ENCODE data around the gene DND1.
"Not testable (repeated sequence)": the region's sequence is repeated elsewhere in the genome, so short reads cannot be mapped to it uniquely, and the experiment has no call there.

DND1 gene

DNA sequence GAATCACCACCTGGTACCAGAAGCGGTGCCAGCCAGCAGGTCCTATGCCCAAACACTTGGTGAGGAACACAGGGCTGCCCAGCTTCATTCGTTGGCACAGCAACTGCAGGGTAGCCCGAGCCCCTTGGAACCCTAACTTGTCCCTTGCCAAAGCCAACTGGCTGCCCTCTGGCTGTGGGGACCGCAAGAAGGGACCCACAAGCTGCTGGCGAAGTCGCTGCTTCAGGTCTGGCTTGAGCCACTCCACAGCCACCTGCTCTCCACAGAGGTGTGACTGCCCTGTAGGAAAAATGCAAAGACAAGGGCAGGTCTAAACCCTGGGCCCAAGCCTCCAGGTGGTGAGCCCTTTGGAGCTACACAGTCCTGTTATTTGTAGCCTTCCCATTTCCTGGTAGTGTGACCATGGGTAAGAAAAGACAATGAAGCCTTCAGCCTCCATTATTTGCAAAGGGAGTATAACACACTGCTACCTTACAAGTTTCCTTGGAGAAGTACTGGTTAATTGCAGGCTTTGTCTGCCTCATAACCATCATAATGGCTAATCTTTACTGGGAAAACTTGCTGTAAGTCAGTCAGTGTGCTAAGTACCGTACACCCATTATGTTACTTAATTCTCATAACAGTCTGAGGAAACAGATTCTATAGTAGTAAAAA lies 1.8 kb downstream of the DND1 start:
- DNase-seq: no peak

DNA sequence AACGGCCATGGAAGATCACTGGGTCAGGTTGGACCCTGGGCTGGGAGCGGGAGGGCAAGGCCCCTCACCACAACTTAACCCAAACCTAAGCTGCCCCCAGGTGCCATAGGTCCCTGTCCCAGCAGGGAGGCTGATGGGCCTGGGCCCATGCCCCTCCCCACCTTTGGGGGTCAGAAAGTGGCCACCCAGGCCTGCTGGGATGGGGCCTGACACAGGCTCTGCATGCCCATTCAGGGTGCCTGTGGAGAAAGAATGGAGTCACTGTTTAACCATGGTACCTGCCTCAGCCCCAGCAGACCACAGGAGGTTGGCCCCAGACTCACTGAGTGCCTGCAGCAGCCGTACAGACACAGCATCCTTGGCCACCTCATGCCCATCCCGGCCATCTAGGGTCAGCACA lies 2.3 kb downstream of the DND1 start:
- DNase-seq: not testable (repeated sequence)

DNA sequence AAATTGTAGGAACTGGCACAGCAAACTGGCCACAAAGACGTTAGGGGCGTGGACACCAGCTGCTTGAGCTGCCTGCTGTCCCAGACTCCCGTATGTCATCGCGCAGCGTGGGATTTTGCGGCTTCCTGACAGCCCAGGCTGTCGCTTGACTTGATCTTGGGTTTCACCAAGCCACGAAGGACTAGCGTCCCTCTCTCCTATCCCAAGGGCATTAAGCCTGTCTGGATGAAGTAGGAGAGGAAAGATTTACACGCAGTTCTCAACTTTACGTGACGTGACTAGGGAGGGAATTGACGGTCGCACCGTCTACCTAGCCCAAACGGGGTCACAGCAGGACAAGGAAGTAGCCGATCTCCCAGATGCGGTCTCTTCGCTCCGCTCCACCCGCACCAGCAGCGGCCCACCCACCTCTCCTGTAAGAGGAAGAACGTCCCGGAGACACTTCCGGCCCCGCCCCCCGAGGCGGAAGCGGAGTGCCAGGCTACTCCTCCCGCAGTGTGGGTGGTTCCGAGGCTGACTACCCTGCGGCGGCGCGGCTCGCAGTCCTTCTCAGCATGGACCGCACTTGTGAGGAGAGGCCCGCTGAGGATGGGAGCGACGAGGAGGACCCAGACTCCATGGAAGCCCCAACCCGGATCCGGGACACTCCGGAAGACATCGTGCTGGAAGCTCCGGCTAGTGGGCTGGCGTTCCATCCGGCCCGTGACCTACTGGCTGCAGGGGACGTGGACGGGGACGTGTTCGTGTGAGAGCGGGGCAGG lies 8.8 kb downstream of the DND1 start, which contains the start of gene WDR55:
Gene WDR55, plus strand, starts transcription at position 546 of the 761 bp plus-strand sequence. Its CDS starts 9 bp downstream, at position 555.
- DNase-seq: peak; percentile 84

DNA sequence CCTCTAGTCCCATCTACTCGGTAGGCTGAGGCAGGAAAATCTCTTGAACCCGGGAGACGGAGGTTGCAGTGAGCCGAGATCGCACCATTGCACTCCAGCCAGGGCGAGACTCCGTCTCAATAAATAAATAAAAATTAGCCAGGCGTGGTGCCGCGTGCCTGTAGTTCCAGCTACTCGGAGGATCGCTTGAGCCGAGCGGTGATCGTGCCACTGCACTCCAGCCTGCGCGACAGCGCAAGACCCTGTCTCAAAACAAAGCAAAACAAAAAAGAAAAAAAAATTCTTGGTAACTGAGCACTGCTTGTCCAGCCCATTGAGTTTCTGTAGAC lies 9.4 kb downstream of the DND1 start:
- DNase-seq: no peak

DNA sequence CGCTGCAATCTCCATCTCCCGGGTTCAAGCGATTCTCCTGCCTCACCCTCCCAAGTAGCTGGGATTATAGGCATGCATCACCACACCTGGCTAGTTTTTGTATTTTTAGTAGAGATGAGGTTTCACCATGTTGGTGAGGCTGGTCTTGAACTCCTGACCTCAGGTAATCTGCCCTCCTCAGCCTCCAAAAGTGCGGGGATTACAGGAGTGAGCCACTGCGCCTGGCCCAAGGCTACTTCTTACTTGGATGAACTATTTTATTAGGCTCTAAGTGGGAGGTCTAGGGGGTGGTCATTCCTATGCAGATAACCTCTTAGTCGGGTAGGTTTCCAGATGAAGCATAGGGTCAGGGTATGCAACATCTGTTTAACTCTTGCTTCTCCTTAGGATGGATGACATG lies 13.0 kb downstream of the DND1 start:
- not testable (repeated sequence) for DNase-seq

DNA sequence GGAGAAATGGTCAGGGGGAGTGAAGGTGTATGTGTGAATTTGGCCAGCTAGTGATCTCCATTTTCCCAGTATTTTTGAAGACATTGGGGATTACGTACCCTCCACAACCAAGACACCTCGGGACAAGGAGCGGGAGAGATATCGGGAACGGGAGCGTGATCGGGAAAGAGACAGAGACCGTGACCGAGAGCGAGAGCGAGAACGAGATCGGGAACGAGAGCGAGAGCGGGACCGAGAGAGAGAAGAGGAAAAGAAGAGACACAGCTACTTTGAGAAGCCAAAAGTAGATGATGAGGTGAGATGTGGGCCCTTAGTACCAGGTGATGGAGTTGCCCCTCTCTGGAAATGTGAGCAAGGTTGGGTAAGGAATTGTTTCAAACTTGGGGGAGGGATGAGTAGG lies 14.5 kb downstream of the DND1 start:
- no peak for DNase-seq

DNA sequence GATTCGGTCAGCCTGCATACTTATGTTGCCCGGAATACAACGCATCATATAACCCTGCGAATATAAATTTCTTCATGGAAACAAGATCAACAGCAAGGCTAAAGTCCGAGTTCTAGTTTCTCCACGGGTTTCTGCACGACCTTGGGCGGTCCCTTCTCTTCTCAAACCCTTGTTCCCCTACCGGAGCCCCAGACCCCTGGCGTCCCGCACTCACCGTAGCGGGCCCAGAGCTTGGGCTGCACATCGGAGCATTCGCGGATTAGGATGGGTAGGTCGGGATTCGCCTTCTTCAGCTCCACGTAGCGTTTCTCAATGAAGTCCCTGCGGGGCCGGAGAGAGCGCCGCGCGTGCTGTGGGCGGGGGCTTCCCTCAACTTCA lies 26.3 kb downstream of the DND1 start:
- DNase-seq: no peak

DNA sequence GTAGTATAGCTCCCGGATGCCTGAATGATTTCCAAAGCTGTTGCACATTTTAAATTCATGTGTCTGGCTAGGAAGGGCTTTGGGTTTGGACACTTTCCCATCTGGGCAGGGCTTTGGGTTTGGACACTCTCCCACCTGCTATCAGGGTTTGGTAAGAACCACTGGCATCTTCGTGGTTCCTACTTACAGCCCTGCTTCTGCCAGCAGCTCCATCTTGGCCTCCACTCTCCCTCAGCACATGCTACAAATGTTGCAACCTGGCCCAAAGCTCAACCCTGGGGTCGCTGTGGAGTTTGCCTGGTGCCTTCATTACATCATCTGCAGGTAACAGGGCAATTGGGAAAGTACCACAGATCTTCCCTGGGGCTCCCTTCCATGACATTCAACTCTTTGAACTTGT lies 30.7 kb downstream of the DND1 start:
- DNase-seq: no peak

DNA sequence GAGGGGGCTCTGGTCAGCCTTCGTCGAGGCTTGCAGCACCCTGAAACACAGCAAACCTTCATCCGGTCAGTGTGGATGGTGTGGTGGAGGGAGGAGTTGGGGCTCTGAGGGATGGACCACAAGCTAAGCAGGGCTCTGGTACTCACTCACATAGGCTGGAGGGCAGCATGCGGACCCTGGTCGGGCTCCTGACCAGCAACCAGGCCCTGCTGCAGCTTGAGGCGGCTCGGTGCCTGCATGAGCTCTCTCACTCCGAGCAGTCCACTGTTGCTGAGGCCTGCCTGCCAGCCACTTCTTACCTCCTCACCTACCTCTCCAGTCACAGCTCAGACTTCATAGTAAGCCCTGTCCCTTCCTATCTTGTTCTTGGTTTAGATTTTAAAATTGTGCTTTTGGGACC lies 31.7 kb downstream of the DND1 start:
- no peak for DNase-seq

DNA sequence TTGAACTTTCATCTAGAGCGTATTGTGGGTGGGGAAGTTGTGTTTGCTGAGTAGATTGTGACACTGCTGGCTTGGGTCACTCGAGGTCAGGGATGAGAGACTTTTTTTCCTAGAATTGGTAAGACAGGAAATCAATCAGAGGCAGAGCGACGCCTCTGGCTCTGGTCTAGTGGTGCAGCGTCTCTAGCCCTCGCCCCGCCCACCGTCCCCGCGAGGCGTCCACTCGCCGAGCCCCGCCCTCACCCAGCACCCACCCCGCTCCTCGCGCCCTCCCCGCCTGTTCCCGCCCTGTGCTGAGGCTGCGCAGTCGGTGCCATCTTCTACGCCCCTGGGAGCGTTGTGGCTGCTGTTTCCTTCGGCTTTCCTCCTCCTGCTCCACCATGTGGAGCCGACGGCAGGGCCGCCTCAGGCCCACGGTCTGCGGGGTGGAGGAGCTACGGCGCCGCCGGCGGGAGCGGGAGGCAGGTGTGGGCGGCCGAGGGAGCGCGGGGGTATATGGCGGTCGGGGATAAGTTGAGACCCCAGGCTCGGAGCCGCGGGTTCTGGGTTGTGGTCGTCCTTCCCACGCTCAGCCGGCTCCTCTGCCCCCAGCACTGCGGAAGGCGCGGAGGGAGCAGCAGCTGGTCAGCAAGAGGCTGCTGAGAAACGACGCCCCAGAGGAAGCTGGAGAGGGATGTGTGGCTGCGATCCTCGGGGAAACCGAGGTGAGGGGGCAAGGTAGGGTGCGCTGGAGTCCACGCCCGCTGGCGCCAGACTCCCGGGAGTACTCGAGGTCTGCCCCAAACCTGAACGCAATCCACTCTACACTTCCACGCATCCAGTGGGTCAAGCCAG lies 34.0 kb downstream of the DND1 start, which contains the start of gene TMCO6:
Gene TMCO6, plus strand, starts transcription at position 304 of the 834 bp plus-strand sequence. Its CDS starts 77 bp downstream, at position 381.
- peak; percentile 92 for DNase-seq

DNA sequence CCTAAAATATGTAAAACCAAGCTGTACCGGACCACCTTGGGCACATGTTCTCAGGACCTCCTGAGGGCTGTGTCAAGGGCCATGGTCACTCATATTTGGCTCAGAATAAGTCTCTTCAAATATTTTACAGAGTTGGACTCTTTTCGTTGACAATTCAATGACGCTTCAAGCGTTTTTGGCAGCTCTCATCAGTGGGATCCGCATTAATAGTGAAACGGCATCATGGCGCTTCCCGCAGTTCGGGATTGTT lies 34.6 kb downstream of the DND1 start:
- not testable (repeated sequence) for DNase-seq

DNA sequence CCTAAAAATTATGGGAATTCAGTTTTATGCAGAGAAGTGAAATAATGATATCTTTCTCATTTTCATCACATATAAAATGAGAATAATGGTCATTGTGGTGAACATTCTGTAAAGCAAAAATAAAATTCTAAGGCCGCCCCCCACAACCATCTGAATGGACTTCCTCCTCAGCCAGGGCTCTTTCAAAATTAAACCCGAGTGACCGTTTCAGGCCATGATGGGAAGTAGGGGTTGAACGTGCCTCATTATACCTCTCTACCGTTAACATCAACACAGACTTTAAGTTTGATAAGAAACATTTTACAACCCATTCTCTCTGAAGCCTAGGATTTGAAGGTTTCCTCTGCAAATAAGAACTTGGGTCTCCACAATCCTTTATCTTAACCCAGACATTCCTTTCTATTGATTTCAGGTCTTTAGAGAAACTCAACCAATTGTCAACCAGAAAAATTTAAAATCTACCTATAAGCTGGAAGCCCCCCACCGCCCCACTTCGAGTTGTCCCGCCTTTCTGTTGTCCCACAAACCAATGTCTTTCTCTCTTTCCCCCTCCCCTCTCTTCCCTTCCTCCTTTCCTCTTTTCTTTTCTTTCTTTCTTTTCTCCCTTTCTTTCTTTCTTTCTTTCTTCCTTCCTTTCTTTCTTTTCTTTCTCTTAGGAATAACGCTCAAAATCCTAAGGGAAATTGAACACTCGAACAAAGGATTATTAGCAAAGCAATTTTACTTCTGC lies 35.8 kb downstream of the DND1 start:
- DNase-seq: no peak

DNA sequence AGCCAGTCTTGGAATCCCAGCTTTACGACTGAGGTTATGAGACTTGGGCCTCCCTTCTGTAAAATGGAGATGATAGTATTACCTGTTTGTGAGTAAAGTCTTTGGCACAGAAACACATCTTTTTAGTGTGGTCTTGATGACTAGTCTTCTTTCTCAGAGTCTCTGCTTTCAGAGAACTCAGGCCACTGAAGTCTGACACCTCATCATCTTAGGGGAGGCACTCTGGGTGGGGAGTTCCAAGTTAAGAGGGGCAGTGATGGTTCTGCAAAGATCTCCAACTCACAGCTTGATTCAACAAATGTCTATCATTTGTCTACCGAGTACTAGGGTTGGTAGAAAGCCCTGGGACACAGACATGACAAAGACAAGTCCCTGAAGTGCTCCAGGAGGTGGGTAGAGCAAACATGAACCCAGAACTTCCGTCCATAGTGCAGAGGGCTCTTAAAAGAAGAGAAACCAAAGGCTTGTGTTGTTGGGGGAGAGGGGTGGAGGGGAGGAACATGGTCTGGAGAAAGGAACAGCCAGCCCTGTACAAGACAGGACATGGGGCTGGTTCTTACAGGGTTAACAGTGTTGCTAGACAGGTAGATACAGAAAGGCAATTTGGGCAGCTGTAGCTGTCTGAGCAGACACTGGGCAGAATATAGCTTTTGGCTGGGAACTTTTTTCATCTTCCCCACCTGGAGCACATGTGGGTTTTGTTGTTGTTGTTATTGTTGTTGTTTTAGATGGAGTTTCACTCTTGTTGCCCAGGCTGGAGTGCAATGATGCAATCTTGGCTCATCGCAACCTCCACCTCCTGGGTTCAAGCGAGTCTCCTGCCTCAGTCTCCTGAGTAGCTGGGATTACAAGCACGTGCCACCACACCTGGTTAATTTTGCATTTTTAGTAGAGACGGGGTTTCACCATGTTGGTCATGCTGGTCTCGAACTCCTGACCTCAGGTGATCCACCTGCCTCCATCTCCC lies 37.8 kb downstream of the DND1 start:
- no peak for DNase-seq

DNA sequence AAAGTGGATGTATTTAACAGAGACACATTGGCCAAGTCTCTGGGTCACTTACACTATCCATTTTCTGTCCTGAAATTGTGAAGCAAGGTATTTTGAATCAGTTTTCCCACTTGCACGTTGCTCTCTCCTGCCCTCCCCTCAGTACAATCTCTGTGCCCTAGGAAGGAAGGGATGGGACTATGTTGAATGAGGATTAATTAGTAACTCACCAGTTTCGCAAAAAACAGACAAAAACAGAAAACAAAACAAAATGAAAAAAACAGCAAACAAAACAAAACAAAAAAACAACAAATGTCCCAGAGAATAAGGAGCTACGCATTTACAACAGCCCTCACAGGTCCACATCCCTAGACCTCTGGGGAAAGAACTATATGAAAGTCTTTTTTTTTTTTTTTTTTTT lies 39.3 kb downstream of the DND1 start:
- DNase-seq: no peak

DNA sequence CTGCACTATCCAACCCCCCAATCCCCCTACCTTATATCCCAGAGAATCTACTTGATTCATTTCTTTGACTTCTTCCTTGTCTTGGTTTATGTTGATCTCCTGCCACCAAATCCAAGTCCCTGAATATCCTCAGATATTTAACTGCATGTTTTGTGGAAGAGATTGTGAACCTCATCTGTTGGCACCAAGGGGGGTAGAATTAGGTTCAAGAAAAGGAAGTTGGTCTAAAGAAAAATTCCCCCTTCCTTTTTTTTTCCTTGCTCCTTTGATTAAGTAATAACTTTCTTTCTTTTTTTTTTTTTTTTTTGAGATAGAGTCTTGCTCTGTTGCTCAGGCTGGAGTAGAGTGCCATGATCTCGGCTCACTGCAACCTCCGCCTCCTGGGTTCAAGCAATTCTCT lies 39.9 kb downstream of the DND1 start:
- DNase-seq: no peak

DNA sequence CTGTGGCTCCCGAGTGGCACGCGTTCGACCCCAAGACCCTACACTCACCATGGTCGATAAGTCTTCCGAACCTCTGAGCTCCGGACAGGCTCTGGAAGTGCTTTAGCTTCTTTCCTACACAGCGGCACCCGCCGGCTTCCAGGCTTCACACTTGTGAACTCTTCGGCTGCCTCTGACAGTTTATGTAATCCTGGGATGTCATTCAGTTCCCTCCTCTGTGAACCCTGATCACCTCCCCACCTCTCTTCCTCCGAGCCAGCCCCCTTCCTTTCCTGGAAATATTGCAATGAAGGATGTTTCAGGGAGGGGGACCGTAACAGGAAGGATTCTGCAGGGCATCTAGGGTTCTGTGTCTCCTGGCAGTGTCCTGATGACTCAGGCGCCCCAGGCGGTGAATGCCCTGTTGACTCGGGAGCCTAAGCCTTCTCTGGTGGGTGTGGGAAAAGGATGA lies 40.3 kb downstream of the DND1 start, which contains the start of gene CD14:
Gene CD14, minus strand, starts transcription at position 155 of the 451 bp plus-strand sequence. Its CDS starts 104 bp downstream, at position 51.
- no peak for DNase-seq

DNA sequence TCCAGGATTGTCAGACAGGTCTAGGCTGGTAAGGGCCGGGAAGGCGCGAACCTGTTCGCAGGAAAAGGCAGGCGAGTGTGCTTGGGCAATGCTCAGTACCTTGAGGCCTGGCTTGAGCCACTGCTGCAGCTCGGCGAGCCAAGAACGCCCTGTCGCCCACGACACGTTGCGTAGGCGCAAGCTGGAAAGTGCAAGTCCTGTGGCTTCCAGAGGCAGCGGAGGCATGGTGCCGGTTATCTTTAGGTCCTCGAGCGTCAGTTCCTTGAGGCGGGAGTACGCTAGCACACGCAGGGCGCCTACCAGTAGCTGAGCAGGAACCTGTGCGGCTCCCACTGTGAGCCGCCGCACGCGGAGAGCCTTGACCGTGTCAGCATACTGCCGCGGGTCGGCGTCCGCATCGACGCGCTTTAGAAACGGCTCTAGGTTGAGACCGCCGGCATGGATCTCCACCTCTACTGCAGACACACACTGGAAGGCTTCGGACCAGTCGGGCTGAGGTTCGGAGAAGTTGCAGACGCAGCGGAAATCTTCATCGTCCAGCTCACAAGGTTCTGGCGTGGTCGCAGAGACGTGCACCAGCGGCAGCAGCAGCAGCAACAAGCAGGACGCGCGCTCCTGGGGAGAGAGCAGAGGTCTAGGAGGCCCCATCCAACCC lies 40.9 kb downstream of the DND1 start:
- no peak for DNase-seq

DNA sequence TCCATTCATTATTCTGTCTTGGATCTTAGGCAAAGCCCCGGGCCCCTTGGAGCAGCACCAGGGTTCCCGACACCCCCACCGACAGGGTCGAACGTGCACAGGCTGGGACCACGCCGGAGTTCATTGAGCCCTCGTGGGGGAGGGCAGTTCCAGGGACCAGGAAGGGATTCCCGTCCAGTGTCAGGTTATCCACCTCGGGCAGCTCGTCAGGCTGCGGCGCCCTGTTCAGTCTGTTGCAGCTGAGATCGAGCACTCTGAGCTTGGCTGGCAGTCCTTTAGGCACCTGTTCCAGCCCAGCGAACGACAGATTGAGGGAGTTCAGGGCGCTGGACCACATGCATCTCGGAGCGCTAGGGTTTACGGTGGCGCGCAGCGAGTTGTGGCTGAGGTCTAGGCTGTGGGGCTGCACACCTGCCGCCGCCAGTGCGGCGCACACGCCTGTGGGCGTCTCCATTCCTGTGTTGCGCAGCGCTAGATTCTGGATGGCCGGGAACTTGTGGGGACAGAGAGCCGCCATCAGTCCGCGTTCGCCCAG lies 41.5 kb downstream of the DND1 start:
- DNase-seq: no peak

DNA sequence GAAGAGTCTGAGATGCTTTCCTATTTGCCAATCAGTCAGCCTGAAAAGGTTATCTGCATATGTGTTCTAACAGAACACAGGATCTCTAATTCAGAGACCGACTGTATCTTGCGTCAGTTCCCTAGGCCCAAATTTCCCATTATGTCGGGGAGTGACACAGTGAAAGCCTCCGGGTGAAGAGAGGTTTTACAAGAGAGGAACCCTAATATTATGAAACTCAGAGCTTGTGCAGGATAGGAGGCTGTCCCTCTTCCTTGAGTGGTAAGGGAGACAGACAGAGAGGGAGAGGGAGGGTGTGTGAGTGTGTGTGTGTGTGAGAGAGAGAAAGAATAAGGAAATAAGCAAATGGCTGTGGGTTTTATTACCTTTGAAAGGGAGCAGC lies 42.3 kb downstream of the DND1 start:
- DNase-seq: no peak

DNA sequence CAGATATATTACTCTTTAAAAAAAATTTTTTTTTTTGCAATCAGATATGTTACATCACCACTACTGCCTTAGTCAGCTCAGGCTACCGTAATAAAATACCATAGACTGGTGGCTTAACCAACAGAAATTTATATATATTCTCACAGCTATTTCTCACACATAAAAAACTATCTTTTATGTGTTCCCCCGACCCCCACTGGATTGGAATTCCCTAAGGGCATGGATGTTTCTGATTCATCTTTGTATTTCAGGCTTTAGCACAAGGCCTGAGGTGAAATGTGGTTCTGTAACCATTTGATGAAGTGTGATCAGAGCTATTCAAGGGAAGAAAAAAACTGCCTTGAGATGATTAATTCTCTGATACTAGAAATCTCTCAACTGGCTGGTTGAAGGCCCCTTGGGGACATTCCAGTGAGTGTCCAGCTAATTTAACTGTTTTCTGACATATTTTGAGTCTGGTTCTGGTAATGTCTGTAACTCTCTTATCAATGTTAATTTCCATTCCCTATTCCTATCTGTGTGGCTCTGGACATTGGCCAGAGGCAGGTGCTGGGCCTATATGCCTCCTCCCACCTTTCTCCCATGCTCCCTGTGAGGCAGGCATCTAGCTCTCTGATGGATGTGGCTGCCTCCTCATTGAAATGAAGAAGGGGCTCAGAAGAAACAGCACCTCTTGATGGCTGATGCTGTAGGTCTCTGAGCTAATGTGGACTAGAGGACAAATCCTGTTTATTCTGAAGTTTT lies 42.9 kb downstream of the DND1 start:
- no peak for DNase-seq
